Muscle layer of colon (tissue), 2 donors: ENCODE data around the gene ETFA.

Experiments used
- H3K27ac ChIP-seq: one replicate; pipeline ENCODE4 v1.7.0; 2013; ENCODE audit warnings: low read depth, mild to moderate bottlenecking, low read length, moderate library complexity
- H3K27me3 ChIP-seq, 2 donors: one replicate each; pipeline ENCODE4 v1.7.0; 2013; ENCODE audit warnings: low read length in 2 of 2, mild to moderate bottlenecking in 2 of 2; ENCODE audit not compliant: insufficient read depth in 2 of 2, control insufficient read depth in 1 of 2
- H3K36me3 ChIP-seq: one replicate; pipeline ENCODE4 v1.7.0; 2013; ENCODE audit warnings: mild to moderate bottlenecking, low read length; ENCODE audit not compliant: insufficient read depth
- H3K4me1 ChIP-seq: one replicate; pipeline ENCODE4 v1.7.0; 2013; ENCODE audit warnings: mild to moderate bottlenecking, low read length; ENCODE audit not compliant: insufficient read depth
- H3K4me3 ChIP-seq, 2 donors: one replicate each; pipeline ENCODE4 v1.7.0; 2013; ENCODE audit warnings: low read length in 2 of 2, low read depth in 1 of 2, mild to moderate bottlenecking in 1 of 2, moderate library complexity in 1 of 2
- H3K9ac ChIP-seq: one replicate; pipeline ENCODE4 v1.7.0; 2013; ENCODE audit warnings: low read length
- H3K9me3 ChIP-seq: one replicate; pipeline ENCODE4 v1.7.0; 2013; ENCODE audit warnings: mild to moderate bottlenecking, low read length
- donor health status: abdominal sarcoma.
- donor health status: Adenocarcinoma of cecum.

ETFA gene

GRCh38 chr15:76223521-76223920, 87.7 kb downstream of the ETFA start:
- Histone ChIP-seq H3K36me3 (peaks cover 15% of the 10 kb centered on the region), H3K27ac (no peak overlapping the region), H3K4me1 (no peaks in the 10 kb centered on the region), H3K9ac (no peak overlapping the region), H3K27me3 (no peaks in the 10 kb centered on the region), H3K4me3 (no peak overlapping the region), H3K9me3 (no peaks in the 10 kb centered on the region)

GRCh38 chr15:76222159-76222558, 89.1 kb downstream of the ETFA start:
- Histone ChIP-seq H3K9ac (no peak overlapping the region), H3K4me3 (no peak overlapping the region), H3K36me3 (peaks cover 11% of the 10 kb centered on the region), H3K4me1 (no peaks in the 10 kb centered on the region), H3K9me3 (no peaks in the 10 kb centered on the region), H3K27me3 (no peaks in the 10 kb centered on the region), H3K27ac (no peak overlapping the region)

GRCh38 chr15:76221085-76221767, 90.0 kb downstream of the ETFA start:
- Histone ChIP-seq H3K9me3 (no peaks in the 10 kb centered on the region), H3K27ac (no peak overlapping the region), H3K36me3 (peaks cover 11% of the 10 kb centered on the region), H3K4me1 (no peaks in the 10 kb centered on the region), H3K27me3 (no peaks in the 10 kb centered on the region), H3K4me3 (no peak overlapping the region), H3K9ac (no peak overlapping the region)

- Histone ChIP-seq H3K9me3 (no peaks in the 10 kb centered on the region), H3K27me3 (no peaks in the 10 kb centered on the region), H3K4me1 (no peaks in the 10 kb centered on the region), H3K4me3 (no peak overlapping the region), H3K36me3 (peaks cover 26% of the 10 kb centered on the region), H3K9ac (no peak overlapping the region), H3K27ac (no peak overlapping the region)
Observed at GRCh38 chr15:76217882-76218217, 93.4 kb downstream of the ETFA start.

GRCh38 chr15:76217029-76217881, 94.0 kb downstream of the ETFA start:
- H3K27ac ChIP-seq = no peak overlapping the region
- no peak overlapping the region for H3K4me3 ChIP-seq
- no peaks in the 10 kb centered on the region for H3K4me1 ChIP-seq
- no peaks in the 10 kb centered on the region for H3K9me3 ChIP-seq
- H3K9ac ChIP-seq = no peak overlapping the region
- no peaks in the 10 kb centered on the region for H3K27me3 ChIP-seq
- peaks cover 31% of the 10 kb centered on the region for H3K36me3 ChIP-seq

- no peaks in the 10 kb centered on the region for H3K9me3 ChIP-seq
- no peak overlapping the region for H3K4me3 ChIP-seq
- H3K27ac ChIP-seq = no peak overlapping the region
- no peak overlapping the region for H3K9ac ChIP-seq
- no peaks in the 10 kb centered on the region for H3K4me1 ChIP-seq
- H3K27me3 ChIP-seq = no peaks in the 10 kb centered on the region
- H3K36me3 ChIP-seq = peaks cover 39% of the 10 kb centered on the region
Observed at GRCh38 chr15:76215634-76216033, 95.6 kb downstream of the ETFA start.

- Histone ChIP-seq H3K27me3 (no peaks in the 10 kb centered on the region), H3K9me3 (no peaks in the 10 kb centered on the region), H3K27ac (no peak overlapping the region), H3K4me3 (no peak overlapping the region), H3K4me1 (peaks cover 7% of the 10 kb centered on the region), H3K36me3 (peaks cover 46% of the 10 kb centered on the region), H3K9ac (no peak overlapping the region)
Observed at GRCh38 chr15:76209942-76210341, 101.3 kb downstream of the ETFA start.

GRCh38 chr15:76209523-76209922, 101.7 kb downstream of the ETFA start:
- Histone ChIP-seq H3K36me3 (peaks cover 43% of the 10 kb centered on the region), H3K27ac (no peak overlapping the region), H3K9me3 (no peaks in the 10 kb centered on the region), H3K4me3 (no peak overlapping the region), H3K4me1 (peaks cover 7% of the 10 kb centered on the region), H3K9ac (no peak overlapping the region), H3K27me3 (no peaks in the 10 kb centered on the region)

- Histone ChIP-seq H3K9me3 (no peaks in the 10 kb centered on the region), H3K27ac (no peak overlapping the region), H3K4me1 (peaks cover 7% of the 10 kb centered on the region), H3K9ac (no peak overlapping the region), H3K36me3 (peaks cover 37% of the 10 kb centered on the region), H3K27me3 (no peaks in the 10 kb centered on the region), H3K4me3 (no peak overlapping the region)
Observed at GRCh38 chr15:76208786-76209424, 102.4 kb downstream of the ETFA start.

- Histone ChIP-seq H3K4me3 (no peak overlapping the region), H3K27ac (no peak overlapping the region), H3K9me3 (no peaks in the 10 kb centered on the region), H3K9ac (no peak overlapping the region), H3K27me3 (no peaks in the 10 kb centered on the region), H3K4me1 (peaks cover 7% of the 10 kb centered on the region), H3K36me3 (peaks cover 30% of the 10 kb centered on the region)
Observed at GRCh38 chr15:76208084-76208785, 103.0 kb downstream of the ETFA start.

- Histone ChIP-seq H3K4me1 (peaks cover 7% of the 10 kb centered on the region), H3K9ac (no peak overlapping the region), H3K9me3 (no peaks in the 10 kb centered on the region), H3K4me3 (no peak overlapping the region), H3K27ac (no peak overlapping the region), H3K27me3 (no peaks in the 10 kb centered on the region), H3K36me3 (peaks cover 22% of the 10 kb centered on the region)
Observed at GRCh38 chr15:76206325-76206976, 104.8 kb downstream of the ETFA start.
